Measurements from ENCODE around the gene CCDC191.

DNA sequence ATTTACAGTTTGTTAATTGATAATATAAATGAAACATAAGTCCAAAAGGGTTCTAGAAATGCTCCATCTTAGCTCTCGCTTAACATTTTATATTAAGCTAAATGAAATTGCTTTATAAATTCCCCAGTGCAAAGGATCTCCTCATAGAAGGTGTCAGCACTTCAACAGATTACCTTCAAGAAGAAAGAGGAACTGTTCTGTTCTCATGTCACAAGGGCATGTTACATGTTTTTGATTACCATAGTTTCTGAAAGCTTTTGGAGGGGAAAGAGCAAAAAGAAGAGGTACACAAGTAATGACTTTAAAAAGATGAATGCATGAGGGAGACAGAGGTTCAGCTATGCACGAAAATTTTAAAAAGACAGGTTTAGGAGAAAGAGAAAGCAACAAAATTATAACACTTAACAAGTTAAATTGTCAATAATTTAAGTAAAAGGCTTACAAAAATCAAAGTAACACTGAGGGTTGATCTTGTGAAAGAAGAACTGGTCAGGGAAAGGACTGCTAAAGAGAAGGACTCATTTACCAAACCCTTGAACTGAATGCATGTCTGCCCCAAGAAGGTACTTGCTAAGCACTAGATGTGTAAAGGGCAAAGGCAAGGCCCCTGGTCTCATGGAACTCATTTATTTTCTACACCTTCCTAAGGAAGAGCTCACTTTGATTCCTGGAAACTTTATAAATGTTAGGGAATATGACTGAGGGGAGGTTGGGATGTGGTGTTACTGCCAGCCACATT lies 45.1 kb downstream of the CCDC191 start:
- TF ChIP-seq CTCF (IDR thresholded peaks at IDR 0.05) (no peak), EZH2 (IDR thresholded peaks at IDR 0.05) (no peak)

Data from neural progenitor cell (in vitro differentiated cells).